ENCODE results near the gene DLG2. TPM values are rescaled to one million over a fixed set of nuclear protein-coding genes. Genes with fewer than 3 reads are reported as not detected.

The DLG2 gene
- total and polyA plus RNA-seq, 2 of the 8 experiments (the other 6 are each of a cell fraction or from before 2014, with no cell fraction given) = 1.7 to 14.3 TPM

DNA sequence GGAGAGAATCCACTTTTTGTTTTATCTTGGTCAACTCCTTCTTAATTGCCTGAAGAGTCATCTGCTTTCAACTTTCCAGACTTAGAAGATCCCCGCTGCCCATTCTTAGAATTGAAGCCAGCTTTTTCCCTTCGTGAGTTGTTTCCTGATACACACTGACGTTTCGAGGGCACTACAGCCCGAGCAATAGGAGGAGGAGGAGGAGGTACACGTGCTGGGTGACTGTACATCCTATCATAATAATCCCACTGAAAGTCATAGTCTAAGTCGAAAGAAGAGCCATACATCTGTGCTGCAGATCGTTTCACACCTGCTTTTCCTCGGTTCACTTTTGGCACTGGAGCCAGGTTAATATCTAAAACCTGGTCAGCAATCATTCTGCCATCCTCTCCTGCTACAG lies 606.1 kb downstream of the DLG2 start:
- no peak overlapping the region for H2AFZ ChIP-seq (ENCODE audit: low read length)
- no peak overlapping the region for H2AK5ac ChIP-seq (ENCODE audit: low read depth, low read length)
- H4K5ac ChIP-seq (ENCODE audit: insufficient read length, low read depth, low read length) = no peak overlapping the region
- no peak overlapping the region for H3K4me2 ChIP-seq (ENCODE audit: insufficient read depth in 1 of 2, low read depth in 2 of 2, low read length in 2 of 2)
- no peak overlapping the region for H4K91ac ChIP-seq (replicated peaks; ENCODE audit: insufficient read length, low read length)
- H2BK15ac ChIP-seq (ENCODE audit: low read length) = no peak overlapping the region
- no peaks in the 10 kb centered on the region for H3K27me3 ChIP-seq (replicated peaks in 1 of 4; ENCODE audit: control insufficient read depth in 3 of 4, extremely low read depth in 1 of 4, insufficient read depth in 3 of 4, low read length in 3 of 4)
- 100% methylated on average over 7 of the region's 9 CpGs; no CpG with 5 or more reads in 1 of the 2 experiments for WGBS, 2 experiments (ENCODE audit: extremely low coverage in 1 of 2, insufficient coverage in 1 of 2, insufficient read length in 1 of 2, insufficient replicate concordance in 2 of 2, low coverage in 1 of 2, low lambda C conversion rate in 2 of 2, missing lambda C conversion rate in 1 of 2)
- no peak overlapping the region for H3K14ac ChIP-seq (ENCODE audit: insufficient read length)
- H2BK12ac ChIP-seq (ENCODE audit: low read depth, low read length) = no peak overlapping the region
- H2BK120ac ChIP-seq (replicated peaks; ENCODE audit: low read depth, low read length) = no peak overlapping the region
- H3K18ac ChIP-seq (ENCODE audit: extremely low read depth, low read length) = no peak overlapping the region
- H2BK5ac ChIP-seq (ENCODE audit: low read depth, low read length) = no peak overlapping the region
- CTCF ChIA-PET (ENCODE audit: partially characterized antibody) = no interaction called here
- TF ChIP-seq SIX5 (IDR thresholded peaks at IDR 0.05; ENCODE audit: low read depth, low read length) = no peak
- H3K23me2 ChIP-seq (ENCODE audit: low read depth, low read length) = no peaks in the 10 kb centered on the region
- no peaks in the 10 kb centered on the region for H3K79me1 ChIP-seq (ENCODE audit: low read depth, low read length)
- POLR2A ChIA-PET (ENCODE audit: partially characterized antibody) = interaction anchor here (1.1 kb wide), 1 partner anchor 19 kb away, joined by 3 read pairs; no protein-coding TSS in a partner anchor
- H4K20me1 ChIP-seq (replicated peaks in 1 of 2; ENCODE audit: control insufficient read depth in 1 of 2, insufficient read depth in 2 of 2, low read length in 2 of 2) = no peaks in the 10 kb centered on the region
- H3K4me3 ChIP-seq (ENCODE audit: extremely low read depth in 1 of 4, insufficient read depth in 2 of 4, low read depth in 3 of 4, low read length in 4 of 4) = no peak overlapping the region
- no peak overlapping the region for H3K23ac ChIP-seq (ENCODE audit: insufficient read length)
- no peaks in the 10 kb centered on the region for H3K36me3 ChIP-seq (ENCODE audit: control insufficient read depth in 2 of 4, insufficient read depth in 4 of 4, low read length in 3 of 4)
- no peak overlapping the region for H4K8ac ChIP-seq (ENCODE audit: extremely low read depth, insufficient read depth, low read length)
- FAIRE-seq (no peak), DNase-seq (ENCODE audit: low read depth in 1 of 2, low spot score in 2 of 2) (no peak)
- no peak overlapping the region for H3K27ac ChIP-seq (ENCODE audit: low read depth, low read length)
- no peak overlapping the region for H3K4ac ChIP-seq (replicated peaks; ENCODE audit: insufficient read length, low read depth, low read length)
- no peaks in the 10 kb centered on the region; a peak in 1 of 7 replicates for H3K4me1 ChIP-seq (replicated peaks in 1 of 4; ENCODE audit: control insufficient read depth in 3 of 4, insufficient read depth in 4 of 4, low read length in 3 of 4)
- no peak overlapping the region for H3K56ac ChIP-seq (replicated peaks; ENCODE audit: insufficient read length, low read depth, low read length)
- H3K79me2 ChIP-seq (ENCODE audit: control insufficient read depth in 1 of 2, insufficient read depth in 2 of 2, low read length in 2 of 2) = no peaks in the 10 kb centered on the region
- no peak overlapping the region for H3K9ac ChIP-seq (replicated peaks in 1 of 4; ENCODE audit: extremely low read depth in 1 of 4, low read depth in 3 of 4, low read length in 3 of 4)
- H2BK20ac ChIP-seq (ENCODE audit: low read length) = no peak overlapping the region
- H3K9me3 ChIP-seq (ENCODE audit: insufficient read depth in 2 of 2, low read depth in 1 of 2, low read length in 1 of 2) = no peaks in the 10 kb centered on the region
